ENCODE results near the gene FCER1G. TPM values are rescaled to one million over a fixed set of nuclear protein-coding genes. Genes with fewer than 3 reads are reported as not detected.
A peak's percentile ranks its signal among the peaks of the same experiment; 100 is the strongest.

The FCER1G gene
- total RNA-seq (2014; rRNA removed): not detected in 2 replicates
- Bru-seq, nascent RNA: percentile 33 among the genes with signal in this experiment
- percentile 62 among the genes with signal in this experiment for BruChase-seq, experiment 1, labeled RNA remaining after a 6-hour chase
- percentile 53 among the genes with signal in this experiment for BruChase-seq, experiment 2, labeled RNA remaining after a 2-hour chase
- long read RNA-seq: 0 reads

GRCh38 chr1:161215076-161215475, at the start of gene FCER1G:
TSS of gene FCER1G (plus strand) at chr1:161215295. CDS start at chr1:161215322, 27 bp downstream.
- H3K79me2 ChIP-seq (ENCODE audit: low read length): no peaks in the 10 kb centered on the region
- no peak within 1 kb of the TSS for H2AFZ ChIP-seq (ENCODE audit: low read length)
- no peak within 1 kb of the TSS for H3K4me3 ChIP-seq (ENCODE audit: low read length)
- H3K9me2 ChIP-seq (replicated peaks; ENCODE audit: low read length): no peaks in the 10 kb centered on the region
- H4K20me1 ChIP-seq (ENCODE audit: low read length): no peaks in the 10 kb centered on the region
- intact Hi-C loops (cut with micrococcal nuclease): no loop called here
- H3K4me1 ChIP-seq (ENCODE audit: insufficient read depth, low read length): no peaks in the 10 kb centered on the region
- ChIA-PET CTCF (no interaction called here), POLR2A (ENCODE audit: unreplicated experiment) (no interaction called here)
- no peak within 1 kb of the TSS for H3K4me2 ChIP-seq (ENCODE audit: low read length)
- no peaks in the 10 kb centered on the region for H3F3A ChIP-seq (ENCODE audit: low read length, unreplicated experiment)
- H3K27ac ChIP-seq (ENCODE audit: low read length): no peak within 1 kb of the TSS
- TF ChIP-seq CTCF (conservative IDR thresholded peaks at IDR 0.05; ENCODE audit: low read depth, low read length) (no peak), EZH2 (IDR thresholded peaks at IDR 0.05; ENCODE audit: low read length, unreplicated experiment) (no peak), EZH2phosphoT487 (IDR thresholded peaks at IDR 0.05; ENCODE audit: borderline replicate concordance, low read length) (no peak)
- no peaks in the 10 kb centered on the region for H3K9me3 ChIP-seq (ENCODE audit: low read length)
- no peak for ATAC-seq
- peaks cover 45% of the 10 kb centered on the region for H3K36me3 ChIP-seq (ENCODE audit: low read depth, low read length)
- H3K27me3 ChIP-seq (ENCODE audit: low read length): no peaks in the 10 kb centered on the region
- no peak for DNase-seq
- BruUV-seq (replicated peaks): no TSS peak
- no peak within 1 kb of the TSS for H3K9ac ChIP-seq (ENCODE audit: low read length)

DNA sequence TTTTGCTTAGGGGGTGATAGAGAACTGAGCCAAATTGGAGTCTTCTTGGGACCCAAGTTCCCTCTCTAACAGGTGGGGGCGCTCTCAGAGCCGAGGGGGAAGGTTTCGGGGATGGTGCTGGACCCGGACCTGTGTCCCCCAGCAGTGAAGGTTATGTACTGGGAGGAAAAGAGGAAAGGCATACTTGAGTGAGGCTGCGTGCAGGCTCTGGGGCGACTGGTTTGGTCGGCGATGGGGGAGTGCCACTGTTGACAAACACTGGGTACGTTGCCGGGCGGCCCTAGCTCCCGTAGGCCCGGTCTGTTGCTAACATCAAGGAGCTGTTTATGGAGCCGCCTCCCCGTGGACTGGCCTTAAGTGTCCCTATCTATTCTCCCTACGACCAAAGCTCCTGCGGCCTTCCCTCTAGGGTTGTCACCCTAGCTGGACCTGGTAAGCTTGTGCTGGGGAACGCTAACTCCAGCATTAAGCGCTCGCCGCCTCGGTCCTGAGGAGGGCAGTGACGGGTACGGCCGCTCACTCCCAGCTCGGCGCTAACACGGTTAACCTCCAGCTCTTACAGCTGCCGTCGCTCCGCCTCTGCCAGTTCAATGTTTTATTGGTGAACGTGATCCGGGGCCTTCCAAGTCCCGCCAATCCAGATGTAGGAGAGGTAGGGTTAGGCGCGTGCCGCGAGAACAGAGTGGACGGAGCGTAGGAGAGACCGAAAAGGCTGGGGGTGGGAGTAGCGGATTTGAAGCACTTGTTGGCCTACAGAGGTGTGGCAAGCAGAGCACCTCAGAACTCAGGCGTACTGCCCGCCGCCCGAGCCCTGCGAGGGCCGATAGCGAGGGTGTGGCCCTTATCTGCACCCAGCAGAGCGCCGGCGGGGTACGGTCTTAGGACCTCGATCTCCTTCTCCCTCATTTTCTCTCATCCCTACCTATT, 49.1 kb upstream of the FCER1G start, which contains the start of gene PPOX:
PPOX (plus strand) TSS at position 685 of the 927 bp plus-strand sequence. CDS start 422 bp downstream, outside the sequence.
- peak; percentile 99 for DNase-seq
- Histone ChIP-seq H3K36me3 (ENCODE audit: low read depth, low read length) (peaks cover 12% of the 10 kb centered on the region; the same call in 1 of the 2 replicates), H2AFZ (ENCODE audit: low read length) (peak within 1 kb of the TSS; percentile 88)

More for the DNA sequence above, 49.1 kb upstream of the FCER1G start, which contains the start of gene PPOX:
- Histone ChIP-seq H3K9ac (ENCODE audit: low read length) (peak within 1 kb of the TSS; percentile 71), H3K79me2 (ENCODE audit: low read length) (peaks cover 7% of the 10 kb centered on the region; the same call in 1 of the 2 replicates), H3K4me3 (ENCODE audit: low read length) (peak within 1 kb of the TSS; percentile 75), H3K4me2 (ENCODE audit: low read length) (peak within 1 kb of the TSS; percentile 92), H3K27ac (ENCODE audit: low read length) (peak within 1 kb of the TSS; percentile 70), H4K20me1 (ENCODE audit: low read length) (no peaks in the 10 kb centered on the region), H3K9me2 (replicated peaks; ENCODE audit: low read length) (no peaks in the 10 kb centered on the region), H3K27me3 (ENCODE audit: low read length) (no peaks in the 10 kb centered on the region), H3F3A (ENCODE audit: low read length, unreplicated experiment) (peaks cover 10% of the 10 kb centered on the region), H3K9me3 (ENCODE audit: low read length) (no peaks in the 10 kb centered on the region), H3K4me1 (ENCODE audit: insufficient read depth, low read length) (peaks cover 19% of the 10 kb centered on the region)
- intact Hi-C loops (cut with micrococcal nuclease): no loop called here
- peak; percentile 91 for ATAC-seq
- ChIA-PET CTCF (interaction anchor here (0.8 to 1.6 kb wide), 6 partner anchors 11 to 216 kb away, joined by 3 to 5 read pairs (median 4); partner anchors contain the start of genes B4GALT3, TOMM40L and UFC1), POLR2A (ENCODE audit: unreplicated experiment) (interaction anchor here (0.5 to 1.0 kb wide), 4 partner anchors 48 to 1925 kb away, joined by 3 to 6 read pairs (median 4); partner anchors contain the start of genes IGSF8, NIT1 and PFDN2)
- TSS peak; percentile 83 for BruUV-seq (replicated peaks)
- no peak for TF ChIP-seq EZH2 (IDR thresholded peaks at IDR 0.05; ENCODE audit: low read length, unreplicated experiment)
- peak; percentile 72 for TF ChIP-seq CTCF (conservative IDR thresholded peaks at IDR 0.05; ENCODE audit: low read depth, low read length)
